HepG2 (cell line): ENCODE results near the gene NRL. TPM values are rescaled to one million over a fixed set of nuclear protein-coding genes. Genes with fewer than 3 reads are reported as not detected.

Source experiments
- CC2D1A ChIP-seq: sonication (generic); formaldehyde crosslinking; IDR thresholded peaks from 2 replicates; pipeline ENCODE4 v1.8.1; 2023; ENCODE audit warnings: mild to moderate bottlenecking, missing genetic modification reagents
- CHD4 ChIP-seq: fragments of 200-600 bp; sonication (generic); IDR thresholded peaks from 2 replicates; pipeline ENCODE4 v1.7.0; 2017; ENCODE audit warnings: mild to moderate bottlenecking, low read length, borderline replicate concordance
- ERF ChIP-seq: IDR thresholded peaks from 2 replicates; pipeline ENCODE4 v1.6.1; 2018; ENCODE audit warnings: missing biosample characterization, missing genetic modification reagents
- JUND ChIP-seq: sonication (generic); formaldehyde crosslinking; IDR thresholded peaks from 2 replicates; pipeline ENCODE4 v1.8.0; 2022; ENCODE audit warnings: mild to moderate bottlenecking, missing genetic modification reagents
- KDM4B ChIP-seq: sonication (generic); formaldehyde crosslinking; IDR thresholded peaks from 2 replicates; pipeline ENCODE4 v1.4.0; 2020; ENCODE audit warnings: missing genetic modification reagents
- KLF15 ChIP-seq: sonication (generic); formaldehyde crosslinking; IDR thresholded peaks from 2 replicates; pipeline ENCODE4 v1.8.1; 2023; ENCODE audit warnings: borderline replicate concordance, mild to moderate bottlenecking, inconsistent platforms, missing genetic modification reagents, mixed read lengths
- MEIS2 ChIP-seq: sonication (generic); formaldehyde crosslinking; IDR thresholded peaks from 2 replicates; pipeline ENCODE4 v1.9.0; 2021; ENCODE audit warnings: mild to moderate bottlenecking, missing genetic modification reagents
- SMAD1 ChIP-seq: sonication (generic); formaldehyde crosslinking; IDR thresholded peaks from 2 replicates; pipeline ENCODE4 v1.4.0; 2020; ENCODE audit warnings: missing genetic modification reagents, low read depth, mild to moderate bottlenecking, borderline replicate concordance
- SMARCC2 ChIP-seq: fragments of 450-650 bp; IDR thresholded peaks from 2 replicates; pipeline ENCODE4 v1.6.1; 2017; ENCODE audit warnings: antibody characterized with exemption, mild to moderate bottlenecking
- TBL1XR1 ChIP-seq: fragments of 150-350 bp; IDR thresholded peaks from 2 replicates; pipeline ENCODE4 v1.6.1; 2014; ENCODE audit warnings: borderline replicate concordance, low read length; ENCODE audit not compliant: partially characterized antibody
- ZNF101 ChIP-seq: sonication (generic); formaldehyde crosslinking; IDR thresholded peaks from 2 replicates; pipeline ENCODE4 v1.4.0; 2020; ENCODE audit warnings: mild to moderate bottlenecking, low read depth, missing genetic modification reagents, borderline replicate concordance
- ZNF121 ChIP-seq: sonication (generic); formaldehyde crosslinking; IDR thresholded peaks from 2 replicates; pipeline ENCODE4 v1.5.0; 2020; ENCODE audit warnings: mild to moderate bottlenecking, missing genetic modification reagents
- ZNF232 ChIP-seq: sonication (generic); formaldehyde crosslinking; IDR thresholded peaks from 2 replicates; pipeline ENCODE4 v1.4.0; 2020; ENCODE audit warnings: missing genetic modification reagents, borderline replicate concordance
- ZNF260 ChIP-seq: sonication (generic); formaldehyde crosslinking; IDR thresholded peaks from 2 replicates; pipeline ENCODE4 v1.4.0; 2020; ENCODE audit warnings: missing genetic modification reagents, low read depth, mild to moderate bottlenecking, borderline replicate concordance
- ZNF331 ChIP-seq: sonication (generic); formaldehyde crosslinking; IDR thresholded peaks from 2 replicates; pipeline ENCODE4 v1.4.0; 2020; ENCODE audit warnings: missing genetic modification reagents
- ZNF616 ChIP-seq: sonication (generic); formaldehyde crosslinking; IDR thresholded peaks from 2 replicates; pipeline ENCODE4 v1.5.0; 2020; ENCODE audit warnings: low read depth, mild to moderate bottlenecking, missing genetic modification reagents
- ZNF670 ChIP-seq: sonication (generic); formaldehyde crosslinking; IDR thresholded peaks from 2 replicates; pipeline ENCODE4 v1.8.0; 2022; ENCODE audit warnings: mild to moderate bottlenecking, missing genetic modification reagents, borderline replicate concordance
- ZNF709 ChIP-seq: sonication (generic); formaldehyde crosslinking; IDR thresholded peaks from 2 replicates; pipeline ENCODE4 v1.5.0; 2020; ENCODE audit warnings: mild to moderate bottlenecking, missing genetic modification reagents
- ZNF839 ChIP-seq: sonication (generic); formaldehyde crosslinking; IDR thresholded peaks from 2 replicates; pipeline ENCODE4 v1.4.0; 2020; ENCODE audit warnings: missing genetic modification reagents, mild to moderate bottlenecking, borderline replicate concordance
- polyA plus RNA-seq, 8 experiments: library from polyadenylated mRNA; depleted of rRNA in 3 of 8; stranded (reverse) in 7 of 8; unstranded in 1 of 8; fragments of >200 nt; fragmentation: Illumina TruSeq in 4 of 8; extraction: Trizol in 4 of 8; gene quantifications; 2 replicates each; pipeline versions ENCODE4 v1.2.1 to v1.2.3, GENCODE V29; 2011 to 2016; ENCODE audit warnings: low read depth in 4 of 8, missing spikeins in 1 of 8, mixed read lengths in 1 of 8; ENCODE audit not compliant: insufficient read depth in 1 of 8
- total RNA-seq, 5 experiments: library from RNA; depleted of rRNA; stranded (reverse); fragments of >200 nt; fragmentation: Illumina TruSeq; extraction: Trizol; gene quantifications; 2 replicates each; pipeline ENCODE4 v1.2.3, GENCODE V29; 2016; ENCODE audit warnings: low read depth in 1 of 5
- TF ChIP-seq, protein P1 (sequence below): sonication (generic); formaldehyde crosslinking; IDR thresholded peaks from 2 replicates; pipeline ENCODE4 v1.5.0; 2020; ENCODE audit warnings: missing genetic modification reagents
- TF ChIP-seq, protein P2 (sequence below): sonication (generic); formaldehyde crosslinking; IDR thresholded peaks from 2 replicates; pipeline ENCODE4 v1.8.0; 2022; ENCODE audit warnings: missing genetic modification reagents, mild to moderate bottlenecking, borderline replicate concordance
- TF ChIP-seq, protein P3 (sequence below): sonication (generic); formaldehyde crosslinking; IDR thresholded peaks from 2 replicates; pipeline ENCODE4 v1.4.0; 2020; ENCODE audit warnings: missing genetic modification reagents, mild to moderate bottlenecking, borderline replicate concordance
- TF ChIP-seq, protein P4 (sequence below): IDR thresholded peaks from 2 replicates; pipeline ENCODE4 v1.6.1; 2016

Gene NRL
- total and polyA plus RNA-seq, 2 of the 13 experiments (the other 11 are each of a cell fraction or from before 2014, with no cell fraction given) = 2.5 to 4.7 TPM

DNA sequence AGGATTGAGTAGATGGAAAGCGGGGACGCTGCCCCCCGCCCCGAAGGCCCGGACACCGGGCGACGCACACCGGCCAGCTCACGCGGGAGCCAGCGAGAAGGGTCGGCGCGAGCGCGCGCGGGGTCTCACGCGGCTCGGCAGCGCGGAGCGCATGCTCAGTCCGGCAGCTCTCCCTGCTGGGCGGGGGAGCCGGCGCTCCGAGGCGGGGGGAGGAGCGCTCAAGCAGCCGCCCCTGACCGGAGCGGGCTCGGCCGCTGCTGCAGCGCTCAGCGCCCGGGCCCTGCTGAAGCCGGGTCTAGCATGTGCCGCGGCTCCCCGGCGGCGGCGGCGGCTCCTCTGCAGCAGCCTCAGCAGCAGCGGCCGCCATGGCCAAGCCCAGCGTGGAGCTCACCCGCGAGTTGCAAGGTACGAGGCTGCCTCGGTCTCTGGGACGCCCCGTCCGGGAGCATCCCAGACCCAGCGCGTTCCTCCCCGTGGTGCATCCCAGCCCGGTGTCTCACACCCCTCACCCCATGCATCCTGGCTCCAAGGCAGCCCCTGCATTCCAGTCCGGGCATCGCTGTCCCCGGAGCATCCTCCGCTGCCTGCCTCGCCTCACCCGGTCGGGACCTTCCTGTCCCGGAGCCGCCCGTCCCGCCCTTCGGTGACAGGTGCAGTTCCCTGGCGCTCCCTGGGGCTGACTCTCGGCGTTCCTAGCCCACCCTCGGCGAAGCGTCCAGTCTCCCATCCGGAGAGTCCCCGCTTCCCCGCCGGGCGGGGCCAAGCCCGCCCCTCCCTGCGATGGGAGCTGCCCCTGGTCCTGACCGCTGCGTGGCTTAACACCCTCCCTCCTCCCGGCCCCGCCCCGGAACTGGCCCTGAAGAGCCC is 62.7 kb downstream of the NRL start, which contains the start of gene CARMIL3 (continued):
- peak; percentile 21; the same call in 1 of the 2 replicates for TF ChIP-seq ZNF670 (CRISPR knock-in tag)
- TF ChIP-seq, protein P1, sequence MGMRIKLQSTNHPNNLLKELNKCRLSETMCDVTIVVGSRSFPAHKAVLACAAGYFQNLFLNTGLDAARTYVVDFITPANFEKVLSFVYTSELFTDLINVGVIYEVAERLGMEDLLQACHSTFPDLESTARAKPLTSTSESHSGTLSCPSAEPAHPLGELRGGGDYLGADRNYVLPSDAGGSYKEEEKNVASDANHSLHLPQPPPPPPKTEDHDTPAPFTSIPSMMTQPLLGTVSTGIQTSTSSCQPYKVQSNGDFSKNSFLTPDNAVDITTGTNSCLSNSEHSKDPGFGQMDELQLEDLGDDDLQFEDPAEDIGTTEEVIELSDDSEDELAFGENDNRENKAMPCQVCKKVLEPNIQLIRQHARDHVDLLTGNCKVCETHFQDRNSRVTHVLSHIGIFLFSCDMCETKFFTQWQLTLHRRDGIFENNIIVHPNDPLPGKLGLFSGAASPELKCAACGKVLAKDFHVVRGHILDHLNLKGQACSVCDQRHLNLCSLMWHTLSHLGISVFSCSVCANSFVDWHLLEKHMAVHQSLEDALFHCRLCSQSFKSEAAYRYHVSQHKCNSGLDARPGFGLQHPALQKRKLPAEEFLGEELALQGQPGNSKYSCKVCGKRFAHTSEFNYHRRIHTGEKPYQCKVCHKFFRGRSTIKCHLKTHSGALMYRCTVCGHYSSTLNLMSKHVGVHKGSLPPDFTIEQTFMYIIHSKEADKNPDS (CRISPR knock-in tag) = 0 out of 2 replicates have a peak, but pooled peaks have one; percentile 68
- no peak; the same call in none of the 2 replicates for TF ChIP-seq ZNF101 (CRISPR knock-in tag)
- TF ChIP-seq, protein P2, sequence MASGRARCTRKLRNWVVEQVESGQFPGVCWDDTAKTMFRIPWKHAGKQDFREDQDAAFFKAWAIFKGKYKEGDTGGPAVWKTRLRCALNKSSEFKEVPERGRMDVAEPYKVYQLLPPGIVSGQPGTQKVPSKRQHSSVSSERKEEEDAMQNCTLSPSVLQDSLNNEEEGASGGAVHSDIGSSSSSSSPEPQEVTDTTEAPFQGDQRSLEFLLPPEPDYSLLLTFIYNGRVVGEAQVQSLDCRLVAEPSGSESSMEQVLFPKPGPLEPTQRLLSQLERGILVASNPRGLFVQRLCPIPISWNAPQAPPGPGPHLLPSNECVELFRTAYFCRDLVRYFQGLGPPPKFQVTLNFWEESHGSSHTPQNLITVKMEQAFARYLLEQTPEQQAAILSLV = peak; percentile 84; the same call in 1 of the 2 replicates
- TF ChIP-seq, protein P3, sequence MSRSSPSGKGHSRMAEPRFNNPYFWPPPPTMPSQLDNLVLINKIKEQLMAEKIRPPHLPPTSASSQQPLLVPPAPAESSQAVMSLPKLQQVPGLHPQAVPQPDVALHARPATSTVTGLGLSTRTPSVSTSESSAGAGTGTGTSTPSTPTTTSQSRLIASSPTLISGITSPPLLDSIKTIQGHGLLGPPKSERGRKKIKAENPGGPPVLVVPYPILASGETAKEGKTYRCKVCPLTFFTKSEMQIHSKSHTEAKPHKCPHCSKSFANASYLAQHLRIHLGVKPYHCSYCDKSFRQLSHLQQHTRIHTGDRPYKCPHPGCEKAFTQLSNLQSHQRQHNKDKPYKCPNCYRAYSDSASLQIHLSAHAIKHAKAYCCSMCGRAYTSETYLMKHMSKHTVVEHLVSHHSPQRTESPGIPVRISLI (CRISPR knock-in tag) = no peak; the same call in 1 of the 2 replicates
- TF ChIP-seq ZNF839 = peak; percentile 45; the same call in 1 of the 2 replicates
- TF ChIP-seq ZNF709 = peak; percentile 80; the same call in 1 of the 2 replicates
- TF ChIP-seq SMARCC2 = no peak
- peak; percentile 61; the same call in 1 of the 2 replicates for TF ChIP-seq SMAD1 (CRISPR knock-in tag)
- TF ChIP-seq ERF (CRISPR knock-in tag) = peak; percentile 58
- TF ChIP-seq ZNF331 (CRISPR knock-in tag) = peak; percentile 65
- TF ChIP-seq TBL1XR1 = no peak
- no peak for TF ChIP-seq ZNF121
- TF ChIP-seq JUND (CRISPR knock-in tag) = no peak
- TF ChIP-seq CC2D1A = no peak; the same call in 1 of the 2 replicates
- peak; percentile 84 for TF ChIP-seq ZNF616 (CRISPR knock-in tag)
- peak; percentile 74 for TF ChIP-seq ZNF232 (CRISPR knock-in tag)
- TF ChIP-seq MEIS2 (CRISPR knock-in tag) = peak; percentile 60
- TF ChIP-seq KDM4B = peak; percentile 84; the same call in 1 of the 2 replicates
- TF ChIP-seq ZNF260 = no peak
- no peak for TF ChIP-seq CHD4
- TF ChIP-seq, protein P4, sequence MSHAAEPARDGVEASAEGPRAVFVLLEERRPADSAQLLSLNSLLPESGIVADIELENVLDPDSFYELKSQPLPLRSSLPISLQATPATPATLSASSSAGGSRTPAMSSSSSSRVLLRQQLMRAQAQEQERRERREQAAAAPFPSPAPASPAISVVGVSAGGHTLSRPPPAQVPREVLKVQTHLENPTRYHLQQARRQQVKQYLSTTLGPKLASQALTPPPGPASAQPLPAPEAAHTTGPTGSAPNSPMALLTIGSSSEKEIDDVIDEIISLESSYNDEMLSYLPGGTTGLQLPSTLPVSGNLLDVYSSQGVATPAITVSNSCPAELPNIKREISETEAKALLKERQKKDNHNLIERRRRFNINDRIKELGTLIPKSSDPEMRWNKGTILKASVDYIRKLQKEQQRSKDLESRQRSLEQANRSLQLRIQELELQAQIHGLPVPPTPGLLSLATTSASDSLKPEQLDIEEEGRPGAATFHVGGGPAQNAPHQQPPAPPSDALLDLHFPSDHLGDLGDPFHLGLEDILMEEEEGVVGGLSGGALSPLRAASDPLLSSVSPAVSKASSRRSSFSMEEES = peak; percentile 76
- peak; percentile 95 for TF ChIP-seq KLF15 (CRISPR knock-in tag)
